ENCODE results near the gene ARMH3. TPM values are rescaled to one million over a fixed set of nuclear protein-coding genes. Genes with fewer than 3 reads are reported as not detected.

Gene ARMH3
- total RNA-seq (10 to 100 TPM; 23.1 to 25.7 TPM), polyA plus RNA-seq (25.1 TPM)

GRCh38 chr10:102055647-102056419, at the start of gene ARMH3:
Gene ARMH3, minus strand, starts transcription at chr10:102056173. Its CDS starts 16,059 bp downstream, at chr10:102040114.
- Mint-ChIP-seq H3K4me1 (peaks cover 39 to 48% (median 47%) of the 10 kb centered on the region in 3 donors), H3K27ac (peak within 1 kb of the TSS; percentile 85 to 99 (median 96)), H3K9me3 (no peaks in the 10 kb centered on the region), H3K36me3 (peaks cover 0 to 5% (median 0%) of the 10 kb centered on the region in 3 donors), H3K4me3 (peak within 1 kb of the TSS; percentile 92 to 99 (median 95)), H3K27me3 (peaks cover 0 to 2% of the 10 kb centered on the region in 2 donors)
- CTCF ChIA-PET = interaction anchor here (0.6 to 2.9 kb wide), 4 partner anchors 13 to 238 kb away, joined by 3 to 14 read pairs (median 4); partner anchors contain the start of gene OGA
- Histone ChIP-seq H3K27ac (ENCODE audit: low read depth, low read length) (peak within 1 kb of the TSS; percentile 91), H3K36me3 (ENCODE audit: insufficient read depth, low read length) (no peaks in the 10 kb centered on the region), H3K27me3 (ENCODE audit: insufficient read depth, low read length, poor library complexity, severe bottlenecking) (no peaks in the 10 kb centered on the region), H3K9me3 (ENCODE audit: low read length) (no peaks in the 10 kb centered on the region), H3K4me3 (ENCODE audit: low read length) (peak within 1 kb of the TSS; percentile 93), H3K4me1 (ENCODE audit: insufficient read depth, low read length) (peaks cover 35% of the 10 kb centered on the region)
- POLR2A ChIA-PET = interaction anchor here (0.6 to 1.4 kb wide), 6 partner anchors 10 to 1522 kb away, joined by 3 to 13 read pairs (median 3); partner anchors contain the start of genes HPS6 and OGA
- DNase-seq = peak; percentile 75 to 92 (median 87)

- H3K4me3 ChIP-seq (ENCODE audit: low read length) = no peak overlapping the region
- H3K9me3 ChIP-seq (ENCODE audit: low read length) = no peaks in the 10 kb centered on the region
- peaks cover 13 to 20% (median 16%) of the 10 kb centered on the region in 3 donors for H3K4me1 Mint-ChIP-seq
- peaks cover 11% of the 10 kb centered on the region for H3K4me1 ChIP-seq (ENCODE audit: insufficient read depth, low read length)
- ChIA-PET CTCF (interaction anchor here (1.0 kb wide), 1 partner anchor 29 kb away, joined by 5 read pairs; no protein-coding TSS in a partner anchor), POLR2A (no interaction called here)
- H3K9me3 Mint-ChIP-seq = no peaks in the 10 kb centered on the region
- DNase-seq = no peak
- H3K4me3 Mint-ChIP-seq = peak overlapping the region in 1 of 7 donors; percentile 54
- H3K27ac Mint-ChIP-seq = peak overlapping the region in 1 of 8 donors; percentile 33
- H3K27me3 Mint-ChIP-seq = no peaks in the 10 kb centered on the region
- H3K36me3 ChIP-seq (ENCODE audit: insufficient read depth, low read length) = no peaks in the 10 kb centered on the region
- H3K27ac ChIP-seq (ENCODE audit: low read depth, low read length) = no peak overlapping the region
- peaks cover 0 to 28% (median 0%) of the 10 kb centered on the region in 3 donors for H3K36me3 Mint-ChIP-seq
- H3K27me3 ChIP-seq (ENCODE audit: insufficient read depth, low read length, poor library complexity, severe bottlenecking) = no peaks in the 10 kb centered on the region
Measured at GRCh38 chr10:102102421-102102820, 46.4 kb upstream of the ARMH3 start.

- no peak overlapping the region for H3K4me3 Mint-ChIP-seq
- H3K4me1 Mint-ChIP-seq = peaks cover 12 to 18% (median 14%) of the 10 kb centered on the region in 3 donors
- Histone ChIP-seq H3K4me3 (ENCODE audit: low read length) (no peak overlapping the region), H3K27me3 (ENCODE audit: insufficient read depth, low read length, poor library complexity, severe bottlenecking) (no peaks in the 10 kb centered on the region), H3K36me3 (ENCODE audit: insufficient read depth, low read length) (no peaks in the 10 kb centered on the region), H3K4me1 (ENCODE audit: insufficient read depth, low read length) (peaks cover 11% of the 10 kb centered on the region), H3K9me3 (ENCODE audit: low read length) (no peaks in the 10 kb centered on the region), H3K27ac (ENCODE audit: low read depth, low read length) (no peak overlapping the region)
- no peak for DNase-seq
- H3K27ac Mint-ChIP-seq = no peak overlapping the region
- no peaks in the 10 kb centered on the region for H3K9me3 Mint-ChIP-seq
- H3K36me3 Mint-ChIP-seq = peaks cover 0 to 21% (median 0%) of the 10 kb centered on the region in 3 donors
- H3K27me3 Mint-ChIP-seq = no peaks in the 10 kb centered on the region
- POLR2A ChIA-PET = interaction anchor here (0.7 to 1.0 kb wide), 2 partner anchors 11 to 22 kb away, joined by 3 to 4 read pairs; no protein-coding TSS in a partner anchor
- CTCF ChIA-PET = interaction anchor here (1.2 to 1.5 kb wide), 2 partner anchors 12 to 28 kb away, joined by 3 to 6 read pairs; no protein-coding TSS in a partner anchor
Measured at GRCh38 chr10:102101152-102101551, 45.2 kb upstream of the ARMH3 start.

GRCh38 chr10:102096449-102096848, 40.5 kb upstream of the ARMH3 start:
- no peaks in the 10 kb centered on the region for H3K4me1 ChIP-seq (ENCODE audit: insufficient read depth, low read length)
- H3K4me3 Mint-ChIP-seq = no peak overlapping the region
- H3K9me3 Mint-ChIP-seq = no peaks in the 10 kb centered on the region
- H3K27me3 ChIP-seq (ENCODE audit: insufficient read depth, low read length, poor library complexity, severe bottlenecking) = no peaks in the 10 kb centered on the region
- peaks cover 0 to 9% (median 4%) of the 10 kb centered on the region in 3 donors for H3K36me3 Mint-ChIP-seq
- ChIA-PET CTCF (no interaction called here), POLR2A (no interaction called here)
- no peak overlapping the region for H3K27ac Mint-ChIP-seq
- no peaks in the 10 kb centered on the region for H3K36me3 ChIP-seq (ENCODE audit: insufficient read depth, low read length)
- no peaks in the 10 kb centered on the region for H3K27me3 Mint-ChIP-seq
- H3K4me3 ChIP-seq (ENCODE audit: low read length) = no peak overlapping the region
- no peaks in the 10 kb centered on the region for H3K9me3 ChIP-seq (ENCODE audit: low read length)
- H3K4me1 Mint-ChIP-seq = no peaks in the 10 kb centered on the region
- H3K27ac ChIP-seq (ENCODE audit: low read depth, low read length) = no peak overlapping the region
- no peak for DNase-seq

- POLR2A ChIA-PET = no interaction called here
Measured at GRCh38 chr10:102090772-102091171, 34.8 kb upstream of the ARMH3 start.

GRCh38 chr10:102086196-102086595, 30.2 kb upstream of the ARMH3 start:
- H3K27ac Mint-ChIP-seq = no peak overlapping the region
- ChIA-PET POLR2A (no interaction called here), CTCF (no interaction called here)
- peaks cover 0 to 2% of the 10 kb centered on the region in 2 donors for H3K27me3 Mint-ChIP-seq
- Histone ChIP-seq H3K36me3 (ENCODE audit: insufficient read depth, low read length) (no peaks in the 10 kb centered on the region), H3K4me3 (ENCODE audit: low read length) (no peak overlapping the region), H3K27me3 (ENCODE audit: insufficient read depth, low read length, poor library complexity, severe bottlenecking) (no peaks in the 10 kb centered on the region), H3K27ac (ENCODE audit: low read depth, low read length) (no peak overlapping the region), H3K9me3 (ENCODE audit: low read length) (no peaks in the 10 kb centered on the region), H3K4me1 (ENCODE audit: insufficient read depth, low read length) (no peaks in the 10 kb centered on the region)
- peaks cover 0 to 3% (median 0%) of the 10 kb centered on the region in 3 donors for H3K36me3 Mint-ChIP-seq
- no peak for DNase-seq
- no peaks in the 10 kb centered on the region for H3K9me3 Mint-ChIP-seq
- H3K4me1 Mint-ChIP-seq = no peaks in the 10 kb centered on the region
- H3K4me3 Mint-ChIP-seq = no peak overlapping the region

More at GRCh38 chr10:102090772-102091171, 34.8 kb upstream of the ARMH3 start:
- H3K4me1 Mint-ChIP-seq = no peaks in the 10 kb centered on the region
- H3K27ac Mint-ChIP-seq = peak overlapping the region in 3 of 8 donors; percentile 31 to 63 (median 43)
- no peaks in the 10 kb centered on the region for H3K4me1 ChIP-seq (ENCODE audit: insufficient read depth, low read length)
- H3K4me3 Mint-ChIP-seq = no peak overlapping the region
- no peaks in the 10 kb centered on the region for H3K27me3 ChIP-seq (ENCODE audit: insufficient read depth, low read length, poor library complexity, severe bottlenecking)
- no peak overlapping the region for H3K4me3 ChIP-seq (ENCODE audit: low read length)
- DNase-seq = no peak
- CTCF ChIA-PET = no interaction called here
- no peak overlapping the region for H3K27ac ChIP-seq (ENCODE audit: low read depth, low read length)
- H3K9me3 ChIP-seq (ENCODE audit: low read length) = no peaks in the 10 kb centered on the region
- H3K27me3 Mint-ChIP-seq = no peaks in the 10 kb centered on the region
- H3K36me3 ChIP-seq (ENCODE audit: insufficient read depth, low read length) = no peaks in the 10 kb centered on the region
- no peaks in the 10 kb centered on the region for H3K9me3 Mint-ChIP-seq
- H3K36me3 Mint-ChIP-seq = peaks cover 0 to 7% (median 0%) of the 10 kb centered on the region in 3 donors

- Histone ChIP-seq H3K36me3 (ENCODE audit: insufficient read depth, low read length) (no peaks in the 10 kb centered on the region), H3K4me3 (ENCODE audit: low read length) (no peak overlapping the region), H3K4me1 (ENCODE audit: insufficient read depth, low read length) (no peaks in the 10 kb centered on the region), H3K27me3 (ENCODE audit: insufficient read depth, low read length, poor library complexity, severe bottlenecking) (no peaks in the 10 kb centered on the region), H3K9me3 (ENCODE audit: low read length) (no peaks in the 10 kb centered on the region), H3K27ac (ENCODE audit: low read depth, low read length) (no peak overlapping the region)
- Mint-ChIP-seq H3K27ac (no peak overlapping the region), H3K9me3 (no peaks in the 10 kb centered on the region), H3K4me3 (no peak overlapping the region), H3K36me3 (no peaks in the 10 kb centered on the region), H3K27me3 (peaks cover 0 to 2% of the 10 kb centered on the region in 2 donors), H3K4me1 (no peaks in the 10 kb centered on the region)
- DNase-seq = no peak
- POLR2A ChIA-PET = interaction anchor here (0.7 kb wide), 1 partner anchor 540 kb away, joined by 4 read pairs; no protein-coding TSS in a partner anchor
- CTCF ChIA-PET = no interaction called here
Measured at GRCh38 chr10:102085336-102085735, 29.4 kb upstream of the ARMH3 start.

GRCh38 chr10:102083541-102083940, 27.6 kb upstream of the ARMH3 start:
- no peaks in the 10 kb centered on the region for H3K36me3 ChIP-seq (ENCODE audit: insufficient read depth, low read length)
- DNase-seq = no peak
- no peak overlapping the region for H3K27ac ChIP-seq (ENCODE audit: low read depth, low read length)
- H3K9me3 Mint-ChIP-seq = no peaks in the 10 kb centered on the region
- CTCF ChIA-PET = interaction anchor here (0.6 to 3.5 kb wide), 2 partner anchors 11 to 301 kb away, joined by 3 to 18 read pairs; no protein-coding TSS in a partner anchor
- no peaks in the 10 kb centered on the region for H3K9me3 ChIP-seq (ENCODE audit: low read length)
- no peak overlapping the region for H3K4me3 ChIP-seq (ENCODE audit: low read length)
- no peaks in the 10 kb centered on the region for H3K27me3 ChIP-seq (ENCODE audit: insufficient read depth, low read length, poor library complexity, severe bottlenecking)
- no peaks in the 10 kb centered on the region for H3K4me1 ChIP-seq (ENCODE audit: insufficient read depth, low read length)
- no peaks in the 10 kb centered on the region for H3K36me3 Mint-ChIP-seq
- no peaks in the 10 kb centered on the region for H3K4me1 Mint-ChIP-seq
- no peak overlapping the region for H3K4me3 Mint-ChIP-seq
- POLR2A ChIA-PET = interaction anchor here (0.6 to 0.7 kb wide), 2 partner anchors 10 to 1284 kb away, joined by 4 to 6 read pairs; partner anchors contain the start of gene TAF5
- no peak overlapping the region for H3K27ac Mint-ChIP-seq
- H3K27me3 Mint-ChIP-seq = peaks cover 0 to 2% of the 10 kb centered on the region in 2 donors

Data from CD8-positive, alpha-beta memory T cell (primary cell).